Lung (tissue), 12 donors: ENCODE data around the gene GRID1. TPM values are rescaled to one million over a fixed set of nuclear protein-coding genes. Genes with fewer than 3 reads are reported as not detected.
A peak's percentile ranks its signal among the peaks of the same experiment; 100 is the strongest.

ENCODE experiments used
- ATAC-seq: fragments of 200-7000 bp; cut with Tn5 transposase; one replicate; pipeline ENCODE4 v1.9.1; 2020; ENCODE audit warnings: moderate number of reproducible peaks; ENCODE audit not compliant: insufficient read depth, low FRiP score
- DNase-seq, 3 donors: peaks; one replicate each; pipeline ENCODE4 v3.0.0-alpha.2; 2013 to 2017
- H3K27ac ChIP-seq, 2 donors: one replicate each; pipeline ENCODE4 v1.5.1; 2013; ENCODE audit warnings: mild to moderate bottlenecking in 2 of 2, moderate library complexity in 2 of 2, control low read depth in 1 of 2, inconsistent platforms in 1 of 2, low read depth in 1 of 2, low read length in 1 of 2
- H3K27me3 ChIP-seq, 3 donors: one replicate each; pipeline ENCODE4 v1.5.1; 2013; ENCODE audit warnings: low read length in 2 of 3; ENCODE audit not compliant: control insufficient read depth in 3 of 3, insufficient read depth in 3 of 3
- H3K36me3 ChIP-seq, 4 donors: one replicate each; pipeline ENCODE4 v1.5.1; 2013; ENCODE audit warnings: low read length in 4 of 4, mild to moderate bottlenecking in 1 of 4, moderate library complexity in 1 of 4; ENCODE audit not compliant: control insufficient read depth in 4 of 4, insufficient read depth in 4 of 4
- H3K4me1 ChIP-seq, 5 donors: one replicate each; pipeline ENCODE4 v1.5.1; 2013; ENCODE audit warnings: low read length in 5 of 5, mild to moderate bottlenecking in 2 of 5, moderate library complexity in 1 of 5; ENCODE audit not compliant: control insufficient read depth in 5 of 5, insufficient read depth in 5 of 5
- H3K4me3 ChIP-seq: one replicate; pipeline ENCODE4 v1.5.1; 2013; ENCODE audit warnings: mild to moderate bottlenecking, control low read depth, moderate library complexity
- H3K9ac ChIP-seq, 2 donors: one replicate each; pipeline ENCODE4 v1.5.1; 2013; ENCODE audit warnings: low read length in 2 of 2, control low read depth in 1 of 2; ENCODE audit not compliant: insufficient read depth in 1 of 2
- H3K9me3 ChIP-seq, 4 donors: one replicate each; pipeline ENCODE4 v1.5.1; 2013; ENCODE audit warnings: low read length in 3 of 4, mild to moderate bottlenecking in 1 of 4, moderate library complexity in 1 of 4; ENCODE audit not compliant: control insufficient read depth in 4 of 4, insufficient read depth in 3 of 4
- CTCF ChIP-seq: IDR thresholded peaks from 2 replicates; pipeline ENCODE4 v1.5.1; 2012; ENCODE audit warnings: mild to moderate bottlenecking; ENCODE audit errors: control extremely low read depth, extremely low read depth
- WGBS, 2 donors: extraction: QIAGEN DNeasy Blood & Tissue Kit; methylation state at CpG; one replicate each; pipeline ENCODE4 v1.1.7; 2013; 5-methylcytosine and 5-hydroxymethylcytosine counted together
- polyA plus RNA-seq, 2 donors: library from polyadenylated mRNA; stranded (reverse); fragments of 200-250 nt; gene quantifications; one replicate each; pipeline ENCODE4 v1.2.1, GENCODE V29; 2013
- total RNA-seq, 2 donors: library from RNA; depleted of rRNA in 1 of 2; stranded (reverse); fragments of >200 nt in 1 of 2; gene quantifications; one replicate each; pipeline ENCODE4 v1.2.1, GENCODE V29; 2014 to 2021
- donor health status: control.
- donor health status: control.
- donor health status: Bipolar disorder and iron deficiency.
- donor health status: healthy.
- donor health status: DM: yes; HTN: yes; CAD: no.

The GRID1 gene
- total and polyA plus RNA-seq, 4 donors: 1.1 to 3.6 (median 2.2) TPM

GRCh38 chr10:86197166-86197790, 169.3 kb downstream of the GRID1 start:
- TF ChIP-seq CTCF: no peak
- Histone ChIP-seq H3K27me3 (no peaks in the 10 kb centered on the region), H3K9me3 (no peaks in the 10 kb centered on the region), H3K4me3 (no peak overlapping the region), H3K9ac (no peak overlapping the region), H3K4me1 (no peaks in the 10 kb centered on the region), H3K36me3 (no peaks in the 10 kb centered on the region), H3K27ac (no peak overlapping the region)
- DNase-seq (no peak), ATAC-seq (no peak)
- 72 to 73% methylated on average over 15 of the region's 15 CpGs for WGBS, 2 donors

DNA sequence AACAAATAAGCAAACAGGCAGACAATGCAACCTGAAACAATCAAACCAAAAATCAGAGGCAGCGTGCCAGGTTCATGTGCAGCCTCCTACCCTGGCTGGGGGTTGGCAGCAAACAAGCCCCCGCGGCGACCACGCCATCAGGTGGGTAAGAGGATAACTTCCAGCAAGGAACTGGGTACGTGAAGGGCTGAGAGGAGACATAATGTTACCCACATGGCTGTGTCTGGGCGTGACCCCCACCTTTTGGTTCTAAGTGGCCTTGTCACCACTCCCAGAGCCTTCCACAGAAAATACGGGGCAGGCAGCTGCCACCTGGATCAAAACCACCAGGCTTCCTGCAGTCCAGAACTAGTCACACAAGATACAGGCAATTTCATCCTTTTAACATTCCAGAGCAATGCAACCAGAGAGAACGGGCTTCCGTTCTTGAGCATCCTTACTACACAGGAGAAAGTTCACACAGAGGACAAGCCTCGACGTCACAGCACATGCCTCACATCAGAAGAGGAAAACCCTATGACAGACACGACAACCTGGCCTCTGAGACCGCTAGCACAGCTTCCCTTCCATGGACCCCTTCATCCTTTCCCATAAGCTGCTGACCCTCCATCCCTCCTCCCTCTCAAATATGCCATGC, 171.0 kb downstream of the GRID1 start:
- TF ChIP-seq CTCF: no peak
- no peaks in the 10 kb centered on the region for H3K9me3 ChIP-seq
- H3K4me3 ChIP-seq: no peak overlapping the region
- H3K27me3 ChIP-seq: peaks cover 0 to 2% (median 0%) of the 10 kb centered on the region in 3 donors
- H3K27ac ChIP-seq: no peak overlapping the region
- ATAC-seq: no peak
- H3K4me1 ChIP-seq: no peaks in the 10 kb centered on the region
- H3K9ac ChIP-seq: no peak overlapping the region
- no peaks in the 10 kb centered on the region for H3K36me3 ChIP-seq
- WGBS, 2 donors: 71 to 76% methylated on average over 14 of the region's 14 CpGs
- peak in 1 of 3 donors; percentile 6 for DNase-seq

DNA sequence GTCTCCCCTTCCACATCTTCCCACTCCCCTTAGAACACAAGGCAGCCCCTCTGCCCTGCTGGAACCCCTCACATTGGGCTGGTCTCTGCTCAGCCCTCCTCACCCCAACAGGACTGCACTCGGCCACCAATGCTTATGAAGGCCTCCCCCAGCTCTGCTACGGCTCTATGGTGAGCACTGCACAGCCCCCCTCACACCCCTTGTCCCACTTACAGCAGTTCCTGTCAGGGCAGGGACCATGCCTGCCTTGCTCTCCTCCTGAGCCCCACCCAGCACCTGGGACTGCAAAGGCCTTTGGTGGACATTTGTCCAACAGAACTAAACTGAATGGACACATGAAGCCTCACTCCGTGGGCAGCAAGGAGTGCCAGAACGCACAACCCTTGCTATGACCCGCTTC, 171.9 kb downstream of the GRID1 start:
- no peak for DNase-seq
- H3K27me3 ChIP-seq: peaks cover 0 to 2% (median 0%) of the 10 kb centered on the region in 3 donors
- H3K9me3 ChIP-seq: no peaks in the 10 kb centered on the region
- no peak for TF ChIP-seq CTCF
- no peaks in the 10 kb centered on the region for H3K36me3 ChIP-seq
- 89% methylated on average over 5 of the region's 5 CpGs for WGBS, 2 donors
- no peak for ATAC-seq
- H3K4me1 ChIP-seq: no peaks in the 10 kb centered on the region
- no peak overlapping the region for H3K4me3 ChIP-seq
- H3K27ac ChIP-seq: no peak overlapping the region
- no peak overlapping the region for H3K9ac ChIP-seq
